ENCODE data around the gene MACROH2A1. TPM values are rescaled to one million over a fixed set of nuclear protein-coding genes. Genes with fewer than 3 reads are reported as not detected.

MACROH2A1 gene
- total RNA-seq, 4 donors from 2014 or later: 196 to 234 (median 208) TPM

DNA sequence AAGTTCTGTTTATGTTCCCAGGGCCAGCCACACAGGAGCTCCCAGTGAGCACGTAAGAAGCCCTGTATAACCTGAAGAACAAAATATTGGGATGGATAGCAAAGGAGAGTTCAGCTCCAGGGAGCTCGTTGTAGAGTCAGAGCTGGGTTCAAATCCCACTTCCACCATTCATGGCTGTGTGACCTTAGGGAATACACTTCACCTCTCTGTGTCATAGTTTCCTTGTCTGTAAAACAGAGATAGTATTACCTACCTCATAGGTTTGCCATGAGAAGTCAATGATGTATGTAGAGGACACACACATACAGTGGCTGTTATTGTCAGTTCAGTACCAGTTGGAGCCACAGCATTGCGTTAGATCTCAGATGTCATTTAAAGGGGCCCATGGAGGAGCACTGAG lies 67.4 kb downstream of the MACROH2A1 start:
- 93 to 96% methylated on average over 3 of the region's 3 CpGs for WGBS, 2 donors
- no peak for DNase-seq (ENCODE audit: low spot score in 2 of 2)
- no peak overlapping the region for H3K4me3 ChIP-seq (ENCODE audit: low read depth, poor library complexity, severe bottlenecking)
- intact Hi-C loops (cut with DNase I; ENCODE audit: low total_unique reads): no loop called here
- TF ChIP-seq POLR2A (IDR thresholded peaks at IDR 0.05): no peak

- intact Hi-C loops (cut with DNase I; ENCODE audit: low total_unique reads): no loop called here
- WGBS, 2 donors: 83 to 96% methylated on average over 3 of the region's 3 CpGs
- DNase-seq (ENCODE audit: low spot score in 2 of 2): no peak
- no peak overlapping the region for H3K4me3 ChIP-seq (ENCODE audit: low read depth, poor library complexity, severe bottlenecking)
- TF ChIP-seq, protein P1, sequence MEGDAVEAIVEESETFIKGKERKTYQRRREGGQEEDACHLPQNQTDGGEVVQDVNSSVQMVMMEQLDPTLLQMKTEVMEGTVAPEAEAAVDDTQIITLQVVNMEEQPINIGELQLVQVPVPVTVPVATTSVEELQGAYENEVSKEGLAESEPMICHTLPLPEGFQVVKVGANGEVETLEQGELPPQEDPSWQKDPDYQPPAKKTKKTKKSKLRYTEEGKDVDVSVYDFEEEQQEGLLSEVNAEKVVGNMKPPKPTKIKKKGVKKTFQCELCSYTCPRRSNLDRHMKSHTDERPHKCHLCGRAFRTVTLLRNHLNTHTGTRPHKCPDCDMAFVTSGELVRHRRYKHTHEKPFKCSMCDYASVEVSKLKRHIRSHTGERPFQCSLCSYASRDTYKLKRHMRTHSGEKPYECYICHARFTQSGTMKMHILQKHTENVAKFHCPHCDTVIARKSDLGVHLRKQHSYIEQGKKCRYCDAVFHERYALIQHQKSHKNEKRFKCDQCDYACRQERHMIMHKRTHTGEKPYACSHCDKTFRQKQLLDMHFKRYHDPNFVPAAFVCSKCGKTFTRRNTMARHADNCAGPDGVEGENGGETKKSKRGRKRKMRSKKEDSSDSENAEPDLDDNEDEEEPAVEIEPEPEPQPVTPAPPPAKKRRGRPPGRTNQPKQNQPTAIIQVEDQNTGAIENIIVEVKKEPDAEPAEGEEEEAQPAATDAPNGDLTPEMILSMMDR (IDR thresholded peaks at IDR 0.05): no peak
- no peak for TF ChIP-seq POLR2A (IDR thresholded peaks at IDR 0.05)
Observed at GRCh38 chr5:135330798-135331096, 68.3 kb downstream of the MACROH2A1 start.

DNA sequence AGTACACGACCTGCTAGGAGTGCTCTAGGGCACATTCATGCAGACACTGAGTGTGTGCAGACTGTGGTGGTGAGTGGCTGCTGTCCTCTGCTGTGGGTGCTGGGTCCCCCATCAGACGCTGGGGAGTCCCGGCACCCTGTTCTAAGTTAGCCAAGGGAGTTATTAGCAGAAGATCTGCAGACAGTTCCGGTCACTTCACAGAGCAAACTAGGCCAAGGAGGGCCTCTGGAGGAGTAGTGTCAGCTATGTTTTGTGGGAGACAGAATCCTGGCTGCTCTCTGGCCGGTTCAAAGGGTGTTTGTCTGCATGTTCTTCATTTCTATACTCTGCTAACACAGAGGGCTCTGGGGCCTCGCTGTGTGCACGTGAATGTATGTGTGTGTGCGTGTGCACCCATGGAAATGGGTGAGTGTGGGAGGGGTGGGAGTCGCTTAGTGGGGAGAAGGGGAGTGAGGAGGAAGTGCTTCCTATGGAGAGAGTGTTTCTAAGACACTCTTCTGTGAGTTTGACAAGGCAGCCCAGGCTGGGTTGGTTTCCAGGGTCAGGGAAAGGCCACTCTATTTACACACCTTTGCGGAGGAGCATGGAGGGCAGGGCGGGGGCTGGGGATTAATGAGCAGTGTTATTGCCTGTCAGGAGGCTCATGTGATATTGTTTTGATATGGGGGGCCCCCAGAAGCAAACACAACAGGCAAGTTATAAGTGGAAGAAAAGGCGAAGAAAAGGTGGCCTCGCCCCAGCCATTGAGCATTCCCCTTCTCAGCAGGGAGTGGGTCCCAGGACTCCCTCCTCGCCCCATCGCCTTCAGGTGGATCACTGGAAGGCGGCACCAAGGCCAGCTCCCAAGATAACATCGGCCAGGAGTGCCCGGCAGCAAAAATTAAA lies 68.9 kb downstream of the MACROH2A1 start:
- no peak for TF ChIP-seq POLR2A (IDR thresholded peaks at IDR 0.05)
- TF ChIP-seq, protein P1 (IDR thresholded peaks at IDR 0.05): no peak
- no peak overlapping the region for H3K4me3 ChIP-seq (ENCODE audit: low read depth, poor library complexity, severe bottlenecking)
- no peak for DNase-seq (ENCODE audit: low spot score in 2 of 2)
- WGBS, 2 donors: 91% methylated on average over 18 of the region's 18 CpGs
- intact Hi-C loops (cut with DNase I; ENCODE audit: low total_unique reads): no loop called here

DNA sequence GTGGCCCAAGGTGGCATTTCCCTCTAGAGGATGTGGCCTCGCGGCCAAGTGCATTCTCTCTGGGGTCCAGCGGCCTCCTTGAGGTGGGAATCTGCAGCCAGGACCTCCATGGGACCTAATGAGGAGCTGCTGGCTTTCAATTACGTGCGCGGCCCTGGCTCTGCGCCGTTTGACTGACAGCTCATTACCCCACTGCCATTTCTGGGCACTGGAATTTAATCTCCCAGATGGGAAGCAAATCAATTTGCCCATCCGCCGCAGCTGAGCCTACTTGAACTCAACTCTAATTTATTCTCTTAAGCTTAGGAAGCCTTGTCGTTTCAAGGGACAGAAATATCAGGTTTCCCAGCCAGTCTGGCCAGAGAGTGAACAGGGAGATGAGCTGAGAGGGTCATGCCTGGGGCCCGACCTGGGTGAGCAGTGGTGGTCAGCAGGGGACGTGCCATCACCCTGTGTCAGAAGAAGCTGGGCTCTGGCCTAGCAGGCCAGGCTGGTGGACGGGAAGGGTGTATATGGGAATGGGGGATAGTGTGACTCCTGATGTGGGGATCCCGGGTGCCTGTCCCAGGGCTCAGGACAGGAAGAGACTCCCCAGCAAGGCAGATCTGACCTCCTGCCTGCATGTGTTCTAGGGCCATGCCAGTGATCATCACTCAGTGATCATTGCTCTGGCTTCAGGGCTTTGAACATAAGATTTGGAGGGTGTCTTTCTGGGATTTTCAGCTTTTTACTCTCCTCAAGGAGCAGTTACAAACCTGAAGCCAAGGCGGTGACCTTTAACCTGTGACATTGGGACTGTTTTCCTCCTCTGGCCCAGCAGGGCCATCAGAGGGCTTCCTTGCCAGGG lies 69.7 kb downstream of the MACROH2A1 start:
- no peak for DNase-seq (ENCODE audit: low spot score in 2 of 2)
- H3K4me3 ChIP-seq (ENCODE audit: low read depth, poor library complexity, severe bottlenecking): no peak overlapping the region
- TF ChIP-seq POLR2A (IDR thresholded peaks at IDR 0.05): no peak
- TF ChIP-seq, protein P1 (IDR thresholded peaks at IDR 0.05): no peak
- 84 to 93% methylated on average over 16 of the region's 16 CpGs for WGBS, 2 donors
- intact Hi-C loops (cut with DNase I; ENCODE audit: low total_unique reads): no loop called here

DNA sequence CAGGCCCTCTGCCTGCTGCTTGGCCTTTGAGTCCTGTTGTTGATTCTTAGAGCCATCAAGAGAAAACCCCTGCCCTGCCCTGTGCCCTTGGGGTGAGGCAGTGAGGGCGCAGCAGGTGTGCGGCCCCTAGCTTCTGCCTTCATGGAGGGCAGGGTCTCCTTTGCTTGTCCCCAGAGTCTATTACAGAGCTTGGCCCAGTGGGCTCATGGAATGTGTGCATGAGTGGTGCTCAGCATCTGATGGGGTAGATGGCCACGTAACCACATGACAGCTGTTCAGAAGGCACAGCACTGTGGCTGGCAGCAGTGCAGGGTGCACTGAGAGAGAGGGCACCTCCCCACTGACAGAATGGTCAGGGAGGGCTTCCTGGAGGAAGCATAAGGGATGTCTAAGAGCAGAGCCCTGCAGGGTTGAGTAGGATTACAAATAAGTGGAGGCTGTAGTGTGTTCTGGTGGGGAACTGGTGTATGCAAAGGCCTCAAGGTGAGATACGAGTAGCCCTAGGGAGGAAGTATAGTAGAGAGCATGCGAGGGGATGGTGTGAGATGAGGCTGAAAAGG lies 70.8 kb downstream of the MACROH2A1 start:
- no peak for TF ChIP-seq POLR2A (IDR thresholded peaks at IDR 0.05)
- WGBS, 2 donors: 95 to 96% methylated on average over 5 of the region's 5 CpGs
- intact Hi-C loops (cut with DNase I; ENCODE audit: low total_unique reads): no loop called here
- H3K4me3 ChIP-seq (ENCODE audit: low read depth, poor library complexity, severe bottlenecking): no peak overlapping the region
- DNase-seq (ENCODE audit: low spot score in 2 of 2): no peak

DNA sequence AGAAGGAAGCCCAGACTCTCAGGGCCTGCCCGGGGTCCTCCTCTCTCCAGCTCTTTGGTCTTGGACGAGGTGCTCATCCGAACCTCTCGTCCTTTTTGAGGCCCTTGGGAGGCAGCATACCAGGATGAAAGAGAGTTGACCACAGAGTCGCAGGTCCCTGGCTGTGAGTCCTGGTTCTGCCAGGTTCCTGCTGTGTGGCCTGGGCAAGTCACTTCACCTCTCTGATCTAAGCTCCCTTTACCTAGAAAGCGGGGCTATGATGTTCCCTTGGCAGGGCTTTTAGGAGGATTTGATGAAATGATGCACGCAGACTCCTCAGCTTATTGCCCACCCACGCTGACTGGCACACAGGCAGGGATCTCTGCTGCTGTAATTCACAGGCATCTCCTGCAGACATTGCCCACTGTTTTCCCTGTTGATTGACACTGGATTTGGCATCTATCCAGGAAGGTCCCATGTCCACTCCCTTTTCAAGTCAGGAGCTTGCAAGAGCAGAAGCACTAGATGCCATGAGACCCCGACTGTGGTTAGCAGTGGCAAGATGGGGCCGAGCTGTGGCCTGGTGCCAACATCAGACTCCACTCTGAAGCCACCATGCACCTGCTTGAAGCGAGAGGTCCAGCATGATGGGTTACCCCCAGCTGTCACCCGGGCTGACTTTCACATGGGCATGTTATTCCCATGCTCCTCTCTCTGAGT lies 71.5 kb downstream of the MACROH2A1 start:
- TF ChIP-seq, protein P1 (IDR thresholded peaks at IDR 0.05): no peak
- TF ChIP-seq POLR2A (IDR thresholded peaks at IDR 0.05): no peak
- DNase-seq (ENCODE audit: low spot score in 2 of 2): no peak
- H3K4me3 ChIP-seq (ENCODE audit: low read depth, poor library complexity, severe bottlenecking): no peak overlapping the region
- 88 to 89% methylated on average over 12 of the region's 12 CpGs for WGBS, 2 donors
- intact Hi-C loops (cut with DNase I; ENCODE audit: low total_unique reads): no loop called here
